Right lobe of liver (tissue), 6 donors: ENCODE results near the gene DISP3. TPM values are rescaled to one million over a fixed set of nuclear protein-coding genes. Genes with fewer than 3 reads are reported as not detected.

Experiments
- ATAC-seq, 4 donors: fragments of 200-7000 bp; cut with Tn5 transposase; one replicate each; pipeline ENCODE4 v1.9.1; 2020; ENCODE audit warnings: mild to moderate bottlenecking in 4 of 4, moderate library complexity in 4 of 4
- DNase-seq, 3 donors: peaks; one replicate each; pipeline ENCODE4 v3.0.0-alpha.2; 2020
- H3K27ac ChIP-seq, 3 donors: fragments of 200-600 bp; one replicate each; pipeline ENCODE4 v1.8.0; 2022
- H3K27me3 ChIP-seq, 2 donors: fragments of 200-600 bp; one replicate each; pipeline ENCODE4 v1.8.0; 2022
- H3K36me3 ChIP-seq, 4 donors: fragments of 200-600 bp; sonication (generic) in 1 of 4; one replicate each; pipeline versions ENCODE4 v1.5.1 to v1.8.0; 2017 to 2022; ENCODE audit warnings: control low read depth in 1 of 4
- H3K4me1 ChIP-seq, 4 donors: fragments of 200-600 bp; sonication (generic) in 1 of 4; one replicate each; pipeline versions ENCODE4 v1.5.1 to v1.8.0; 2017 to 2022; ENCODE audit warnings: control low read depth in 1 of 4
- H3K4me3 ChIP-seq, 3 donors: fragments of 200-600 bp; one replicate each; pipeline ENCODE4 v1.8.0; 2022
- H3K9me3 ChIP-seq, 4 donors: fragments of 200-600 bp; sonication (generic) in 1 of 4; one replicate each; pipeline versions ENCODE4 v1.5.1 to v1.8.0; 2017 to 2022; ENCODE audit warnings: control low read depth in 1 of 4
- CTCF ChIP-seq, 4 donors: fragments of 200-600 bp in 3 of 4; fragments of 450-650 bp in 1 of 4; IDR thresholded peaks; one replicate each; pipeline versions ENCODE4 v1.5.1 to v1.8.0; 2016 to 2022; ENCODE audit warnings: antibody characterized with exemption in 4 of 4, mild to moderate bottlenecking in 2 of 4
- POLR2A ChIP-seq: fragments of 450-650 bp; IDR thresholded peaks from one replicate; pipeline ENCODE4 v1.6.1; 2017; ENCODE audit warnings: antibody characterized with exemption, mild to moderate bottlenecking
- WGBS: methylation state at CpG from one replicate; pipeline ENCODE4 v1.1.6; 2018; ENCODE audit warnings: low coverage, low lambda C conversion rate; ENCODE audit not compliant: insufficient coverage; ENCODE audit errors: missing lambda C conversion rate; 5-methylcytosine and 5-hydroxymethylcytosine counted together
- intact Hi-C, 2 donors: fragments of 100-400 bp; cut with DNase I; formaldehyde crosslinking; loops; one replicate each; pipeline versions ENCODE4 v1.11.2 to v1.14.1; 2022
- total RNA-seq, 6 experiments: library from RNA; depleted of rRNA in 2 of 6; stranded (reverse); fragments of >200 nt in 2 of 6; fragmentation: NEBNext Ultra II Directional in 3 of 6; extraction: Animal tissue kit (Norgen Biotek cat#: 25700) in 3 of 6; gene quantifications; one replicate each; pipeline versions ENCODE4 v1.1.0 to v1.2.4, GENCODE V29; 2016 to 2023
- donor health status: DM: no; HTN: yes; CAD: no.
- donor health status: DM: no; HTN: no; CAD: no.
- donor health status: DM: no; HTN: no; CAD: no.
- donor health status: DM: no; HTN: yes; CAD: no.
- donor health status: DM: no; HTN: yes; CAD: no.

Gene DISP3
- total RNA-seq, 6 experiments from 2014 or later = 0.06 TPM; not detected in 5

- intact Hi-C loops = no loop called here
- Histone ChIP-seq H3K4me3 (no peak overlapping the region), H3K36me3 (no peaks in the 10 kb centered on the region), H3K9me3 (peaks cover 0 to 4% (median 0%) of the 10 kb centered on the region in 4 donors), H3K4me1 (no peaks in the 10 kb centered on the region), H3K27ac (no peak overlapping the region), H3K27me3 (no peaks in the 10 kb centered on the region)
- TF ChIP-seq POLR2A (no peak), CTCF (IDR thresholded peaks at IDR 0.05) (no peak)
- ATAC-seq (peak in 1 of 4 donors; percentile 21), DNase-seq (peak in 1 of 3 donors; percentile 25)
- WGBS = 66% methylated on average over 11 of the region's 19 CpGs
Observed at GRCh38 chr1:11501906-11502485, 23.0 kb downstream of the DISP3 start.

GRCh38 chr1:11502516-11502915, 23.6 kb downstream of the DISP3 start:
- ATAC-seq = no peak
- Histone ChIP-seq H3K36me3 (no peaks in the 10 kb centered on the region), H3K27me3 (no peaks in the 10 kb centered on the region), H3K9me3 (peaks cover 0 to 4% (median 0%) of the 10 kb centered on the region in 4 donors), H3K4me3 (no peak overlapping the region), H3K27ac (no peak overlapping the region), H3K4me1 (no peaks in the 10 kb centered on the region)
- WGBS = no CpG with 5 or more reads among the region's 5 CpGs
- intact Hi-C loops = no loop called here
- peak in 1 of 3 donors; percentile 19 for DNase-seq
- no peak for TF ChIP-seq POLR2A
- no peak for TF ChIP-seq CTCF (IDR thresholded peaks at IDR 0.05)

- H3K4me3 ChIP-seq = no peak overlapping the region
Observed at GRCh38 chr1:11504599-11504998, 25.6 kb downstream of the DISP3 start.

DNA sequence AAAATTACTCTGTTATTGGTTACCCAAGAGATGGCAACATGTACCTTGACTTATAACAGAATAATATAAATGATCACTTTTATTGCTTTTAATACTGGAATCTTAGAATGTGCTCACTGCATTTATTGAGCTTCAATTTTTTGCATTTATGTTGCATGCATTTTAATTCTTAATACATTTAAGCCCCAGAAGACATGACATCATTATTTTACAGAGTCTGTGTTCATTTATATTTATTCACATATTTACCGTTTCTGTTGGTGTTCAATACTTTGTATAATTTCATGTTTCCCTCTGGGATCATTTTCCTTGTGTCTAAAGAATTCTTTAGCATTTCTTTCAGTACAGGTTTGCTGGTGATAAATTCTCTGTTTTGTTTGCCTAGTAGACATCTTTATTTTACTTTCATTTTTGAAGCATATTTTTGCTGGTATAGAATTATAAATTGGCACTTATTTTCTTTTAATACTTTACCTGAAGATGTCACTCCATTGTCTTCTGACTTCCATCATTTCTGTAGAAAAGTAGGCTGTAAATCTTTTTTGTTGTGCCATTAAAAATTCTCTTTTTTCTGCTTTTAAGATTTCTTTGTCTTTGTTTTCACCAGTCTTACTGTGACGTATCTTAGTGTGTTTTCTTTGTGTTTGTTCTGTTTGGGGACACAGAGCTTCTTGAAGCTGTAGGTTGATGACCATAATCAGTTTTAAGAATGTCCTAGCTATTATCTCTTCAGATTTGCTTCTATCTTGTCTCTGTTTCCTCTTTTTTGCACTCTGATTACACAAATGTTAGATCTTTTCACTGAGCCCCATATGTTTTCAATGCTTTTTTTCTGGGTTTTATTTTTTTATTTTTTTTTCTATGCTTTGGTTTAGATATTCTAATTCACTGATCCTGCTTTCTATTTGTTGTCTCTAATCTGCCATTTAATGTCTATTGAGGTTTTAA, 26.9 kb downstream of the DISP3 start:
- DNase-seq = no peak
- Histone ChIP-seq H3K9me3 (peaks cover 0 to 4% (median 0%) of the 10 kb centered on the region in 4 donors), H3K27me3 (no peaks in the 10 kb centered on the region), H3K27ac (no peak overlapping the region), H3K4me1 (no peaks in the 10 kb centered on the region), H3K4me3 (no peak overlapping the region), H3K36me3 (no peaks in the 10 kb centered on the region)
- 45% methylated on average over 2 of the region's 2 CpGs for WGBS
- no peak for TF ChIP-seq CTCF (IDR thresholded peaks at IDR 0.05)
- TF ChIP-seq POLR2A = no peak
- intact Hi-C loops = no loop called here
- ATAC-seq = no peak

More at GRCh38 chr1:11504599-11504998, 25.6 kb downstream of the DISP3 start:
- intact Hi-C loops = no loop called here
- DNase-seq = no peak
- H3K36me3 ChIP-seq = no peaks in the 10 kb centered on the region
- no peaks in the 10 kb centered on the region for H3K27me3 ChIP-seq
- H3K9me3 ChIP-seq = peaks cover 0 to 4% (median 0%) of the 10 kb centered on the region in 4 donors
- no peak for ATAC-seq
- no peaks in the 10 kb centered on the region for H3K4me1 ChIP-seq
- no peak overlapping the region for H3K27ac ChIP-seq
- WGBS = 39% methylated on average over 3 of the region's 3 CpGs
- TF ChIP-seq CTCF (IDR thresholded peaks at IDR 0.05) (no peak), POLR2A (no peak)
